Breast epithelium (tissue), 4 donors: ENCODE data around the gene NCEH1. TPM values are rescaled to one million over a fixed set of nuclear protein-coding genes. Genes with fewer than 3 reads are reported as not detected.

Experiments used
- DNase-seq, 2 donors: peaks; one replicate each; pipeline ENCODE4 v3.0.0-alpha.2; 2019; ENCODE audit warnings: low spot score in 2 of 2
- H3K27ac ChIP-seq, 2 donors: fragments of 200-600 bp; sonication (generic) in 1 of 2; one replicate each; pipeline ENCODE4 v1.5.1; 2016 to 2019; ENCODE audit warnings: mild to moderate bottlenecking in 1 of 2
- H3K27me3 ChIP-seq, 2 donors: fragments of 200-600 bp; sonication (generic) in 1 of 2; one replicate each; pipeline versions ENCODE4 v1.5.1 to v1.6.0; 2017 to 2019; ENCODE audit warnings: control low read depth in 1 of 2, mild to moderate bottlenecking in 1 of 2
- H3K36me3 ChIP-seq: fragments of 200-600 bp; one replicate; pipeline ENCODE4 v1.5.1; 2019
- H3K4me1 ChIP-seq, 2 donors: fragments of 200-600 bp; sonication (generic); one replicate each; pipeline ENCODE4 v1.5.1; 2016 to 2019; ENCODE audit warnings: control low read depth in 1 of 2
- H3K4me3 ChIP-seq, 3 donors: fragments of 200-600 bp; sonication (generic); 1 replicate in 2 of 3; 2 replicates in 1 of 3; pipeline ENCODE4 v1.5.1; 2016 to 2019; ENCODE audit warnings: mild to moderate bottlenecking in 3 of 3, moderate library complexity in 2 of 3
- H3K9me3 ChIP-seq, 2 donors: fragments of 200-600 bp; sonication (generic) in 1 of 2; one replicate each; pipeline ENCODE4 v1.5.1; 2016 to 2019; ENCODE audit warnings: control low read depth in 1 of 2
- POLR2A ChIP-seq: fragments of 450-650 bp; IDR thresholded peaks from one replicate; pipeline ENCODE4 v1.6.1; 2016; ENCODE audit warnings: antibody characterized with exemption, mild to moderate bottlenecking, moderate library complexity
- POLR2AphosphoS5 ChIP-seq, 3 donors: sonication (generic); formaldehyde crosslinking; IDR thresholded peaks; one replicate each; pipeline ENCODE4 v1.6.1; 2017; ENCODE audit warnings: antibody characterized with exemption in 3 of 3
- intact Hi-C: fragments of 100-400 bp; cut with DNase I; formaldehyde crosslinking; loops from one replicate; pipeline ENCODE4 v1.15.1; 2023; ENCODE audit warnings: low total_unique reads
- total RNA-seq, 3 donors: library from RNA; depleted of rRNA; stranded (reverse); fragments of >200 nt; gene quantifications; one replicate each; pipeline ENCODE4 v1.1.0, GENCODE V29; 2016
- TF ChIP-seq, protein P1 (sequence below), 3 donors: fragments of 450-650 bp; IDR thresholded peaks; one replicate each; pipeline ENCODE4 v1.5.1; 2016 to 2017; ENCODE audit warnings: antibody characterized with exemption in 3 of 3, mild to moderate bottlenecking in 3 of 3, moderate library complexity in 3 of 3

Gene NCEH1
- total RNA-seq, 3 donors from 2014 or later, result 8.5 to 23.9 (median 10.4) TPM

DNA sequence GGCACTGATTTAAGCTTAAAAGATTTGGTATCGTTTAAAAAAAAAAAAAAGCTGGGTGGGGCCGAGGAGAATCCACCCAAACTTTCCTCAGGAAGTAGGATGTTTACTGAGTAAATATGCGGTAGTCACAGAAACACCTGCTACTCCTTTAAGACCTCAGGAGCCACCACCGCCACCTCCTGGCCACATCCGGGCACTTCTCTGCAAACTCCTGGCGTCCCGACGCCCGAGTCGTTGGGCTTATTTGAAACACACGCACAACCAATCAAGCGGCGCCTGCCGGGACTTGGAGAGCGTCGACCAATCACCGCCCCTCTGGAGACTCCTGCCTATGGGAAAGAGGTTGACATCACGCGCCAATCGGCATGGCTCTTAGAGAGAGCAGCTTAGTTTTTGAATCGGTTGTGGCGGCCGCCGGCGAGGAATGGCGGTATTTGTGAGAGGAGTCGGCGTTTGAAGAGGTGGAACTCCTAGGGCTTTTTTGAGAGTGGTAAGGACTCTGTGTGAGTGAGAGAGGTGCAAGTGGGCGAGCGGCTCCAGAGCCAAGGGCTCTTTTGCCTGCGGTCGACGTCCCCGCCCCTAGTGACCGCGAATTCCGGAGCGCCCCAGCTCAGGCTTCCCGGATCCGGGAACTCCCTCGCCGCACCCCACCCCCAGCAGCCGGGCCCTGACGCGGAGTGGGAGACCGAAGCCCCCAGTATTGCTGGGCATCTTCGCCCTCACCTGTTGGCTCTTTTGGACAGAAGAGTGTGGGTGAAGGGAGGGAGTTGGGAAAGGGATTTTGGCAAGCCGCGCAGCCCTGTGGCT lies 39.7 kb upstream of the NCEH1 start, which contains the start of gene ECT2:
ECT2 (plus strand) TSS at position 359 of the 807 bp plus-strand sequence. CDS start 3,805 bp downstream, outside the sequence.
- Histone ChIP-seq H3K27ac (peak within 1 kb of the TSS; percentile 77 to 85), H3K9me3 (no peaks in the 10 kb centered on the region), H3K27me3 (no peaks in the 10 kb centered on the region), H3K36me3 (no peaks in the 10 kb centered on the region), H3K4me1 (peaks cover 0 to 7% of the 10 kb centered on the region in 2 donors), H3K4me3 (peak within 1 kb of the TSS; percentile 65 to 92 (median 71))
- intact Hi-C loops, result no loop called here
- TF ChIP-seq POLR2A, result no peak
- TF ChIP-seq, protein P1, sequence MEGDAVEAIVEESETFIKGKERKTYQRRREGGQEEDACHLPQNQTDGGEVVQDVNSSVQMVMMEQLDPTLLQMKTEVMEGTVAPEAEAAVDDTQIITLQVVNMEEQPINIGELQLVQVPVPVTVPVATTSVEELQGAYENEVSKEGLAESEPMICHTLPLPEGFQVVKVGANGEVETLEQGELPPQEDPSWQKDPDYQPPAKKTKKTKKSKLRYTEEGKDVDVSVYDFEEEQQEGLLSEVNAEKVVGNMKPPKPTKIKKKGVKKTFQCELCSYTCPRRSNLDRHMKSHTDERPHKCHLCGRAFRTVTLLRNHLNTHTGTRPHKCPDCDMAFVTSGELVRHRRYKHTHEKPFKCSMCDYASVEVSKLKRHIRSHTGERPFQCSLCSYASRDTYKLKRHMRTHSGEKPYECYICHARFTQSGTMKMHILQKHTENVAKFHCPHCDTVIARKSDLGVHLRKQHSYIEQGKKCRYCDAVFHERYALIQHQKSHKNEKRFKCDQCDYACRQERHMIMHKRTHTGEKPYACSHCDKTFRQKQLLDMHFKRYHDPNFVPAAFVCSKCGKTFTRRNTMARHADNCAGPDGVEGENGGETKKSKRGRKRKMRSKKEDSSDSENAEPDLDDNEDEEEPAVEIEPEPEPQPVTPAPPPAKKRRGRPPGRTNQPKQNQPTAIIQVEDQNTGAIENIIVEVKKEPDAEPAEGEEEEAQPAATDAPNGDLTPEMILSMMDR (IDR thresholded peaks at IDR 0.05), result peak; percentile 68 to 83 (median 70)
- peak; percentile 39 to 53 (median 42) for TF ChIP-seq POLR2AphosphoS5 (IDR thresholded peaks at IDR 0.05)
- DNase-seq, result peak; percentile 98 to 99

DNA sequence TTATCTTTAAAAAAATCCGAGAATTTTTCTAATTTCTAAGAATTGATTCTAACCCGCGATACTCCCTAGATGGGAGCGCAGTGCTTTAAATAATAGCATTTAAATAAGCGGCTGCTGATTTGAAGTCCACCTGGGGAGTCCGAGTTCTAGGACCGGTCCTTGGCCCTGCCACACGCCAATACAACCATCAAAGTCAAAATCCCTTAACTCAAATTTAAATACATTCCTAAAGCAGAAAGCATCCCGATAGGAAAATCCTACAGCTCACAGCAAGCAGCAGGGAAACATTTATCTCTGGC lies 39.2 kb upstream of the NCEH1 start:
- H3K36me3 ChIP-seq, result no peaks in the 10 kb centered on the region
- peaks cover 0 to 7% of the 10 kb centered on the region in 2 donors for H3K4me1 ChIP-seq
- H3K9me3 ChIP-seq, result no peaks in the 10 kb centered on the region
- H3K27ac ChIP-seq, result peak overlapping the region; percentile 72 to 85
- H3K4me3 ChIP-seq, result peak overlapping the region; percentile 65 to 92 (median 71)
- intact Hi-C loops, result no loop called here
- TF ChIP-seq POLR2AphosphoS5 (IDR thresholded peaks at IDR 0.05) (no peak), POLR2A (no peak)
- TF ChIP-seq, protein P1 (IDR thresholded peaks at IDR 0.05), result no peak
- H3K27me3 ChIP-seq, result no peaks in the 10 kb centered on the region
- DNase-seq, result no peak

DNA sequence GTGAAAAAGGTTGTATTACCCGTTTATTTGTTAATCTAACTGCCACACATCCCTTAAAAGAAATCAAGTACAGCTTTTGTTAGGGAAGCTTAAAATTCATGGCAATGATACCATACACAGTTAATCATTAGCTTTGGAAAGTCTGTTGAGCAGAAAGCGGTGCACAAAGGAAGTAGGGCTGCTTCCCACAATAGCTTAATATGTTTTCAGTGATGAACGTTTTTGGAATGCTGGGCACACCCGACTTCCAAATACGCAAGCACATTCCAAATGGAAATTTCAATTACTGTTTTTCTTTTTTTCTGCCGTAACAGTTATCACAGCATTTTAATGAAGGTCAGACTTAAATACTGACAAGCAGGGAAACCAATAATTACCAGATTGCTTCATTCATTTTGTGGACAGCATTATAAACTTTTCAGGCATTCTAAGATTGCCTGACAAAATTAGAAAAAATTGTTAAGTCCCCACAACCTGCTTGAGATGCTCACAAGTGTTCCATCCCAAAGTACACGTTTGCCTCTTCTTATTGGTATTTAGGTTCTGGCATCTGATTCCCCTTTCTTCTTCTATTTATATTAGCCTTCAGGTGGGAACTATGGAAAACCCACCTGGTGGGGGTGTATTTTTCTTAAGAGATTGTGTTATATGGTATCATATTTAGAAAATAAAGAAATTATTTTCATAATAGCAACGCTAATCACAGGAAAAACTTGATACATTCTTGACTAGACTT lies 38.5 kb upstream of the NCEH1 start:
- H3K27ac ChIP-seq, result peak overlapping the region; percentile 72 to 85
- no peaks in the 10 kb centered on the region for H3K36me3 ChIP-seq
- no peak for DNase-seq
- TF ChIP-seq POLR2AphosphoS5 (IDR thresholded peaks at IDR 0.05), result no peak
- no peaks in the 10 kb centered on the region for H3K27me3 ChIP-seq
- no peaks in the 10 kb centered on the region for H3K9me3 ChIP-seq
- H3K4me3 ChIP-seq, result peak overlapping the region; percentile 65 to 92 (median 71)
- H3K4me1 ChIP-seq, result peaks cover 0 to 7% of the 10 kb centered on the region in 2 donors
- intact Hi-C loops, result no loop called here

DNA sequence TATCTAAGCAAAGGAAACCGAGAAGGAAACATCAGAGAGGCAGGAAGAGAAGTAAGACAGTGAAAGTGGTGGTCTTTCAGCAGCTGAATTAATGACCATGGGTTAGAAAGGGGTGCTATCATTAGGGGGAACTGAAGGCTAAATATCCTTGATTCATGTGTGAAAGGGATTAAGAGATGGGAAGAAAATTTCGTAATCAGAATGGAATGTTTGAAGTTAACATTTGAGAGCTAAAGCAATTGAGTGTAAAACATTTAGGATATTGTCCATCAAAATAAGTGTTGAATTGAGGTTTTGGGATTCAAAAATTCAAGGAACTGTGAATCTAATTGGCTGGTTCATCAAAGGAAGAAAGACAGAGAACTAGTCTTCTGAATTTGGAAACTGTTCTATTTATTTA lies 35.6 kb upstream of the NCEH1 start:
- Histone ChIP-seq H3K27ac (no peak overlapping the region), H3K4me3 (no peak overlapping the region), H3K36me3 (no peaks in the 10 kb centered on the region), H3K9me3 (no peaks in the 10 kb centered on the region), H3K27me3 (no peaks in the 10 kb centered on the region), H3K4me1 (peaks cover 0 to 4% of the 10 kb centered on the region in 2 donors)
- DNase-seq, result no peak
- TF ChIP-seq, protein P1 (IDR thresholded peaks at IDR 0.05), result no peak
- TF ChIP-seq POLR2AphosphoS5 (IDR thresholded peaks at IDR 0.05), result no peak
- no peak for TF ChIP-seq POLR2A
- intact Hi-C loops, result no loop called here

DNA sequence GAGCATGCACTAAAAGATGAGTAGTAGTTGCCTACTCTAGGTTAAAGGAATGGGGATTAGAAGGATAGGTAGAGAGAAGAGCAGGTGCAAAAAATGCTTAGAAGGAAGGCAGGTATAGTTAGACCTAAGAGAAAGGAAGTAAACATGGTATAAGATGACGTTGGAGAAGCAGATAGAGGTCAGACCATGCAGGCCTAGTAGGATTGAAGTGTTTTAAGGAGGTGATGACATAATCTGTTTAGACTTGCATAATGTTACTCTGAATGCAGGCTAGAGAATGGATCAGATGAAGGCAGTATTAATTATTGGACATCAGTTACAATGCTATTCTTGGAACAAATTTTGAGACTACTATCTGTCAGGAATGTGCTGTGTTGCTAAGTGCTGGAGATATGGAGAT lies 28.6 kb upstream of the NCEH1 start:
- no peaks in the 10 kb centered on the region for H3K36me3 ChIP-seq
- intact Hi-C loops, result no loop called here
- no peak overlapping the region for H3K27ac ChIP-seq
- TF ChIP-seq POLR2A, result no peak
- no peak for TF ChIP-seq POLR2AphosphoS5 (IDR thresholded peaks at IDR 0.05)
- TF ChIP-seq, protein P1 (IDR thresholded peaks at IDR 0.05), result no peak
- H3K4me3 ChIP-seq, result no peak overlapping the region
- H3K9me3 ChIP-seq, result no peaks in the 10 kb centered on the region
- DNase-seq, result no peak
- H3K27me3 ChIP-seq, result no peaks in the 10 kb centered on the region
- H3K4me1 ChIP-seq, result no peaks in the 10 kb centered on the region
